HT-29 (cell line): ENCODE measurements around the gene CAD. TPM values are rescaled to one million over a fixed set of nuclear protein-coding genes. Genes with fewer than 3 reads are reported as not detected.
"Not testable (repeated sequence)": the region's sequence is repeated elsewhere in the genome, so short reads cannot be mapped to it uniquely, and the experiment has no call there.

Experiments used
- DNase-seq: peaks from one replicate; pipeline ENCODE4 v3.0.0-alpha.2; 2015; ENCODE audit warnings: low spot score
- total RNA-seq: library from RNA; depleted of rRNA; stranded (reverse); fragments of >200 nt; shearing (Covaris generic); gene quantifications from 2 replicates; pipeline ENCODE4 v1.2.3, GENCODE V29; 2014

Gene CAD
- total RNA-seq, 1 experiment from 2014 or later, result 88.5 TPM

GRCh38 chr2:27255660-27256059 is 38.5 kb downstream of the CAD start:
- DNase-seq, result no peak

- DNase-seq, result no peak
Measured at GRCh38 chr2:27256855-27257454, 39.8 kb downstream of the CAD start.

- no peak for DNase-seq
Measured at GRCh38 chr2:27258051-27258450, 40.9 kb downstream of the CAD start.

- DNase-seq, result no peak
Measured at GRCh38 chr2:27261241-27261925, 44.2 kb downstream of the CAD start.

GRCh38 chr2:27261926-27262298 is 44.7 kb downstream of the CAD start:
- no peak for DNase-seq

GRCh38 chr2:27262379-27263286 is 45.5 kb downstream of the CAD start, which contains the start of gene SLC30A3:
SLC30A3 (minus strand) TSS chr2:27263047; CDS start chr2:27262906, 141 bp downstream.
- DNase-seq, result no peak

- no peak for DNase-seq
Measured at GRCh38 chr2:27263287-27264252, 46.4 kb downstream of the CAD start.

- DNase-seq, result no peak
Measured at GRCh38 chr2:27264253-27264752, 47.1 kb downstream of the CAD start.

GRCh38 chr2:27264753-27265535 is 47.8 kb downstream of the CAD start:
- DNase-seq, result peak; percentile 38

- no peak for DNase-seq
Measured at GRCh38 chr2:27265536-27265870, 48.3 kb downstream of the CAD start.

GRCh38 chr2:27268296-27268695 is 51.1 kb downstream of the CAD start:
- not testable (repeated sequence) for DNase-seq

GRCh38 chr2:27270131-27270530 is 53.0 kb downstream of the CAD start:
- no peak for DNase-seq

GRCh38 chr2:27270670-27271069 is 53.5 kb downstream of the CAD start:
- no peak for DNase-seq

- no peak for DNase-seq
Measured at GRCh38 chr2:27271631-27272340, 54.6 kb downstream of the CAD start.

GRCh38 chr2:27272537-27273522 is 55.7 kb downstream of the CAD start:
- not testable (repeated sequence) for DNase-seq

- DNase-seq, result no peak
Measured at GRCh38 chr2:27275211-27276150, 58.3 kb downstream of the CAD start, which contains the start of gene DNAJC5G. DNAJC5G (plus strand) TSS chr2:27275433; CDS start chr2:27276729, 1,296 bp downstream.

GRCh38 chr2:27278010-27278409 is 60.8 kb downstream of the CAD start:
- no peak for DNase-seq
